Smooth muscle cell of the brain vasculature (primary cell): ENCODE data around the gene PDZD4.
"Not testable (repeated sequence)": the region's sequence is repeated elsewhere in the genome, so short reads cannot be mapped to it uniquely, and the experiment has no call there.

ENCODE experiments used
- DNase-seq: peaks from one replicate; pipeline ENCODE4 v3.0.0-alpha.2; 2012; ENCODE audit warnings: low read depth, low spot score

Gene PDZD4

DNA sequence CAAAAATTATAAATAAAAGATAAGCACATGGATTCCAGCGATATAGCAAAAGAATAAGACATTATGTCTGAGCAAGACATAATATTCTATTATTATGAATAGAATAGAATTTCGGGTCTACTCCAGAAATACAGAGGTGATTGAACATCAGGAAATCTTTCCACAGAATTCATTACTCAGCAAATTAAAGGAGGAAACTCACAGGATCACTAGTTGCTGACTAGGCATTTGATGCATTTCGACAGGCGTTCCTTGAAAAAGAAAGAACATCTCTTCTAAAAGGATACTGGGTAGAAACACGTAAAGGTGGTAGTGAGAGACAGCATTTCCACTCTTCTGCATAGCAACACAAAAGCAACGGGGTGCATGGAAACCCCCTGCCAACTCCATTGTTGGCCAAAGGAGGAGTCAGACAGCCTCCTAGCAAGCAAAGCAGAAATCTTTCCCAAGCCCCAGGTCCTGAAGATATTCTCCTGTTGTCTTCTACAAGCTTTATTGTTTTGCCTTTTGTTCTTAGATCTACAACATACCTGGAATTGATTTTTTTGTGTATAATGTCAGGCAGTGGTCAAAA is 14.3 kb upstream of the PDZD4 start:
- DNase-seq = no peak

DNA sequence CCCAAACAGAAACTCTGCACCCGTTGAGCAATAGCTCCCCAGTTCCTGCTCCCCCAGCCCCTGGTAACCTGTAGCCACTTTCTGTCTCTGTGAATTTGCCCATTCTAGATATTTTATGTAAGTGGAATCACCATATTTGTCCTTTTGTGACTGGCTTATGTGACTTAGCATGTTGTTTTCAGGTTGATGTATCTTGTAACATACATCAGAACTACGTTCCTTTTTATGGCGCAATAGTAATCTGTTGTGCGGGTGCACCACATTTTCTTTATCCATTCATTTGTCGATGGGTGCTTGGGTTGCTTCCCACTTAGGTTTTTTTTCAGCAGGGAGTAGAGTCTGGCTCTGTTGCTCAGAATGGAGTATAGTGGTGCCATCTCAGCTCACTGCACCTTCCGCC is 6.6 kb upstream of the PDZD4 start:
- no peak for DNase-seq

DNA sequence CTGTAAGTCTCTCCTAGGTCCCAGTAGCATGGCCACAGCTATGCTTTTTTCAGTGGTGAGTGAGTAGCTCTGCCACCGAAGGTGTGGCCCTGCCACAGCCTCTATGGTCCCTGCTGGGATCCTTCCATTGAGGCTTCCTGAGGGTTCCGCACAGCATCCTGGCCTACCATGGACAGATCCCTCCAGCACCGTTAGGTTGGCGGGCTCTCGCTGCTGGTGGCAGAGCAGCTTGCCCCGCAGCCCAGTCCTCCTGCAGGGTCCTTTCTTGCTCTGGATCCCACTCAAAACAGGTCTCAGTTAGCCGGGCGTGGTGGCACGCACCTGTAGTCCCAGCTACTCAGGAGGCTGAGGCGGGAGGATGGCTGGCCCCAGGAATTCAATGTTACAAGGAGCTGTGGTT is 2.4 kb upstream of the PDZD4 start:
- no peak for DNase-seq

DNA sequence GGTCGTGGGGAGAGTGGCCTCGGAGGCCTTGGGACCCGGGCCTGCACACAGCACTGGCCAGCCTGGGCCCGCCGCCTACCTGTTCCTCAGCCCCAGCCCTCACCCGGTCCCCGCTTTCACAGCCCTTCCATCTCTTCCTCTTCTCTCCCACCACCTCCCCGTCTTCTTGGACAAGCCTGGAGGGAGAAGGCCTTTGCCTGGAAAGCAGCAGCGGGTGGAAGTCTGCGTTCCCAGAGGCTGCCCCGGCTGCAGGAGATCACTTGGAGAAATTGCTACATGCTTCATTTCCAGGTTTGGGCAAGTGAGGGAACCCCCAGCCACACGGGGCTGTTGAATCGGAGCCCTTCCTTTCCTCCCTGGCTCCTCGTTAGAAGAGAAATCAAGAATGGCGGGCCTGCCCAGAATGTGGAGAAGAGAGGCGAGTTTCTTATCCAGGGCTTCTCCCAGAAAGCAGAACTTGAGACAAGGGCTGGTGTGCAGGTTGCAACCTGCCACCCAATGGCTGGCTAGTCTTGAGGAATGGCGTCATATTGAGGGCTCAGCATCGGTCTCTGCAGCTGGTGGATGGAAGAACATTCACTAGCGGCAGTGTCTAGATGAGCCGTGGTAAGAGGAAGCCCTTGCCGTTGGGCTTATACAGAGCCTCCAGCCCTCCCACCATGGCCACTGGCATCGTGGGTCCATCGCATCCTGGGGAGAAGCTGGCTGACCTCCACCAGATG is 1.2 kb upstream of the PDZD4 start:
- DNase-seq = no peak

DNA sequence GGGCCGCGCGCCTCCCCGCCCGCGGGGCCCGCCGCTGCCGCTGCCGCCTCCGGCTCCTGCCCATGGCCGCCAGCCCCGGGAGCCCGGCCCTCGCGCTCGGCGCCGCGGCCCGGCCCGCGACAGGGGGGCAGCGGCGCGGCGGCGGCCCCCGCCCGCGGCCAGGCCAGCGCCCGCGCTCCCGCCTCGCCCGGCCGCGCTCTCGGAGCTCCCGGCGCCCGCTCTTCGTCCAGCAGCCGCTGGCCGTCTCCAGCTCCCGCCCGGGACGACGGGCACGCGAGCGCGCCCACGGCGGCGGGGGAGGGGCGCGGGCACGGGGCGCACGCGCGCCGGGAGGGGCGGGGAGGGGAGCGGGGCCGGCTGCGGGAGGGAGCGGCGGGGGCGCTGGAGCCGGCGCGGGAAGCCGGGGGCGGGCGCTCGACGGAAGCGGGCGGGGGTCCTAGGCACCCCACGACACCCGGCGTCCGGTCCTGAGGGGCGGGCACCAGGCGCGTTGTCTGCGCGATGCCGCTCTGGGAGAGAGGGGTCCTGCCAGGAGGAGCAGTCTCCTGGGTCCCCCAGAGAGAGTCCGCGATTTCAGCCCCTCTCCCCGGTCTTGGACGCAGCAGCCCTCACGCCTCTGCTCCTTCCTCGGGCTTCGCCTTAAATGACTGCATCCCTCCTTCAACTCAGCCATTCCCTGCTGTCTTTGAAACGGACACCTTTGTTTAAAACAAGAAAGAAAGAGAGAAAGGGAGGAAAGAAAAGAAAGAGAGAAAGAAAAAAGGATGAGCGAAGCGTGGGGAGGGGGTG is 490 bp upstream of the PDZD4 start:
- no peak for DNase-seq

DNA sequence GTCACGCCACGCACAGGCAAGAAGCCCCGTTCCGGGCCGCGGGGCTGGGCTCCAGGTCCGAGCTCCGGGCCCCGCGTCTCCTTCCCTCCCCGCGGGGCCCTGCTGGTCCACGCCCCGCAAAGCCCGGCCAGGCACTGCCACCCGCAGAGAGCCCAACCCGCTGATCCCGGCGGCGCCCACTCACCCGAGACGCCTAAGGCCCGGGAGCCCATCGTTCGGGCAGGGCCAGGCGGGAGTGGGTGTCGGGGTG is 870 bp downstream of the PDZD4 start:
- DNase-seq = no peak

DNA sequence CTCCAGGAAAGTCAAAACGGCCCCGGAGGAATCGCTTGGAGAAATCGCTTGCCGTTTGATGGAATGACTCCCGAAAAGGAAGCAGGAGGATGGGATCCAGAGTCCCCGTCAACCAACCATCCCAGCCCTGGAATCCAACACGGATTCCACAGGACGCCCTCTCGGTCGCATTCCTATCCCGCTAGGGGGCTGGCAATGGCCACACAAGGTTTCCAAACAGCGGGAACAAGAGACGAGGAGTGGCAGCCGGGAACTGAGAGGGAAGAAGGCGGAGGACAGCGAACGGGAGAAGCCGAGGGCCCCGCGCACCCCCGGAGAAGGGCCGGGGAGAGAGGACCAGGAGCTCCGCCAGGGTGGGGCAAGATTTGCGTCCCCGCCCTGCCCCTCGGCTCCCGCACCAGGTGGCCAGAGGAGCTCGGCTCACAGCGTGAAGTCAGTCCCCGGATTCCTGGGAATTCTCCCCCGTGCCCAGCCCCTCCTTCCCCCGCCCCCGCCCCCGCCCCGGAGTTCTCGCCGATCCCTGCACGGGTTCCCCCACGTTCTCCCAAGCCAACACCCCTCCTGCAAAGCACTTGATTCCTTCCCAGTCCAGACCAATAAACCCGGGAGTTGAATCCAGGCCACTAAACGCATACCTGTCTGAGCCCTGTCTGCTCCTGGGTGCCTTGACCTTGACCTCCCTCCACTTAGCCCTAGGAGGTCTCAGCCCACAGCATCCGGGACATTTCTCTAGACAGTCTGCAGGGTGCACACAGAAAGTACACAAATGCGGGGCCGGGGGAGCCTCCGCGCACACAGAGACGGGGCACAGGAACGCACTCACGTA is 1.4 kb downstream of the PDZD4 start:
- no peak for DNase-seq

DNA sequence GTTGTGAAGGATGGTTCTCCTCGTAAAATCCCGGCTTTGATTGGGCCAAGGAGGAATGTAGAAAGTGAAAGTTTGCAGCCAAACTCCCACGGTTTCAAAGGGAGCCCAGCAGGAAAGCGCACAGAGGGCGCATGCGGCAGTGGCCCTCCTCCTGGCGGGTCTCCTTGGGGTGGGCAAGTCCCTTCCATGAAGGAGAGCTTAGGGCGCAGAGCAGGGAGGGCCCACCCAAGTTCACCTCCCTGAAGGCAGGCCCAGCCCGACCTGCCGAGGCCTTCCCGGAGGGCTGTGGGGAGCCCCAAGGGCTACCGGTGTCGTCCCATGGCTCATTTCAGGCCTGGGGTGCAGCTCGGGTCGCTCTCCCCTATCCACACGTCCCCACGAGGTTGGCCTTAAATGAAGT is 2.0 kb downstream of the PDZD4 start:
- DNase-seq = no peak

DNA sequence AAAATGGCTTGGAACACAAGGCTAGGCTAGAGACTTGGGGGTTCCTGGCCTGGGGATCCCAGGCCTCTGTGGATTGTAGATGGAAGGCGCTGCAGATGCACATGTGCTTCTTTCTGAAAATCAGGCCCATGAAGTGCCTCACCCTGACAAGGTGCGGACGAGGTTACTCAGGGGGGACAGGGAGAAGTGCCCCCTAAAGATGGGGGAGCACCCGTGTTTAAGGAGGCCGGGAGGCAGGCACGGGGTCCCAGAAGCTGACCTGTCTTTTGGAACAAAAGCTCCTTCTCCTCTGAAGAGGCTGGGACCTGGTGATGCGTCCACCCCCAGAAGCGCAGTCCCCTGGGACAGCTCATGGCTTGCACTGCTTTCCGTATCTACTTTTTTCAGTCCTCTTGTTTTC is 2.4 kb downstream of the PDZD4 start:
- no peak for DNase-seq

DNA sequence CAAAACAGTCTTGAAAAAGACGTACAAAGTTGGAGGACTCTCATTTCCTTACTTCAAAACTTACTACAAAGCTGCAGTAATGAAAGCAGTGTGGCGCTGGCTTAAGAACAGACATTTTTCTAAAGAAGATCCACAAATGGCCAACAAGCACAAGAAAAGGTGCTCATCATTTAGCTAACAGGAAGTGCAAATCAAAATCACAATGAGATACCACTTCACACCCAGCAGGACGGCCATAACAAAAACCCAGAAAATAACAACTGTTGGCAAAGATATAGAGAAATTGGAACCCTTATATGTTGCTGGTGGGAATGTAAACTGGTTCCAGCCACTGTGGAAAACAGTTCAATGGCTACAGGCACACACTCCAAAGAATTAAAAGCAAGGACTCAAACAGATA is 3.3 kb downstream of the PDZD4 start:
- no peak for DNase-seq

DNA sequence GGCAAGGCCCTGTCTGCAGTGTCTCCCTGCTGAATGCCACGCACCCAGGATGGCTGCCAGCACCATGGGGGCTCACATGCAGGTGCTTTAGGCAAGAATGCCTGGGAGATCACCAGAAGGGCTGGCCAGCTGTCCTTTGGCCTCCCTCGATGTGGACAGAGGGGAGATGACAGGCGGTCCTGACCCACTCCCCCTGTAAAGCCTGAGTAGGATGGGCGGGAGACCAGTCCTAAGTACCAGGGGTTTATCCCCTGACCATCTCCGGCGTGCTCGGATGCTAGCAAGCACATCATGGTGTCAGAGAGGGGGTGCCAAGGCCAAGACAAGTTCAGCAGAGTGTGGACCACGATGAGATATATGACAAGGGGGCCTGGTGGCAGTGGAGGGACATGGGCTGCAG is 5.3 kb downstream of the PDZD4 start:
- no peak for DNase-seq

DNA sequence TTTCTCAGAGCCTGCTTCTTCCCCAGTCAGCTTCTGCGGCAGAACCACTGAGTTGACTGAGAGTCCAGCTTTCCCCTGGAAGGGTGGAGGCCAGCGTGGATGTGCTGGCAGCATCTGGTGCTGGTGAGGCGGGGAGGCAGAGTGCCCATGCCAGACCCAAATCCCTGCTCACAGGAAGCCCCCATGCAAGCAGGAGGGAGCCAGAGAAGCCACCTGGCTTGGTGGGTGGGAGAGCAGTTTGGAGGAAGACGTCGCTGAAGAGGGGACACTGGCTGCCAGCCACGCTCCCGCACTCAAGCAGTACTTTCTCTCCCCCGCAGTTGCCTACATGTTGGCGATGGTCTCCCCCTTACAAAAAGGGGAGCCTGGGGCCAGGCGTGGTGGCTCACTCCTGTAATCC is 6.0 kb downstream of the PDZD4 start:
- no peak for DNase-seq

DNA sequence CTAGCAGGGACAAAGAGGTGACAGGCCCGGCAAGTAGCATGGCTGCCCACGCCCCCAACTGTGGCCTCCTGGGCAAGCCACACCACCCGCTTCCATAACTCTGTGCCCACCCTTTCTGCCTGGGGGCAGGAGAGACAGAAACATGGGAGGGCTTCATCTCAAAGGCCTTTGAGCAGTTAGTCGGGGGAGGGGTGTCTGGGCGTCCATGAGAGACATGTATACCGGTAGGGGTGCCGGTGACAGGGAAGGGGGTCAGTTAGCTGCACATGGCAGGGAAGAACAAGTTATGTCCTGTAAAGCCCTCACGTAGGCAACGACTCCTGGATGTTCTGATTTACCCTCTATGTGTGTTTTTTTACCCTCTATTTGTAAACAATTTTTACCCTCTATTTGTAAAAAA is 9.3 kb downstream of the PDZD4 start:
- DNase-seq = no peak

DNA sequence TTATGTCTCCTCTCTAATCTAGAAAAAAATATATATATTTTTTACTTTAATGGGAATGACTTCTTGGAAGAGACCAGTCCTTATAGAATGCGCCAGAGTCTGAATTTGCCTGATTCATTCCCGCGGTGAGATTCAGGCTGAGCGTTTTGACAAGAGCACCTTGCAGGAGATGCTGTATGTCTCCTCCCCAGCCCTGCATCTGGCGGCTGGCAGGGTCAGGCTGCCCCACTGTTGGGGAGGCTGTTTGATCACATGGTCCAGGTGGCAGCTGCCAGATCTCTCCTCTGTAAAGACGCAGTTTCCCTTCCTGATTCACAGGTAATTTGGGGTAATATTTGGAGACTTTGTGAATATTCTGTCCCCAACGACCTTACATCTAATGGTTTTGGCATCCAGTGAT is 9.7 kb downstream of the PDZD4 start:
- DNase-seq = no peak

DNA sequence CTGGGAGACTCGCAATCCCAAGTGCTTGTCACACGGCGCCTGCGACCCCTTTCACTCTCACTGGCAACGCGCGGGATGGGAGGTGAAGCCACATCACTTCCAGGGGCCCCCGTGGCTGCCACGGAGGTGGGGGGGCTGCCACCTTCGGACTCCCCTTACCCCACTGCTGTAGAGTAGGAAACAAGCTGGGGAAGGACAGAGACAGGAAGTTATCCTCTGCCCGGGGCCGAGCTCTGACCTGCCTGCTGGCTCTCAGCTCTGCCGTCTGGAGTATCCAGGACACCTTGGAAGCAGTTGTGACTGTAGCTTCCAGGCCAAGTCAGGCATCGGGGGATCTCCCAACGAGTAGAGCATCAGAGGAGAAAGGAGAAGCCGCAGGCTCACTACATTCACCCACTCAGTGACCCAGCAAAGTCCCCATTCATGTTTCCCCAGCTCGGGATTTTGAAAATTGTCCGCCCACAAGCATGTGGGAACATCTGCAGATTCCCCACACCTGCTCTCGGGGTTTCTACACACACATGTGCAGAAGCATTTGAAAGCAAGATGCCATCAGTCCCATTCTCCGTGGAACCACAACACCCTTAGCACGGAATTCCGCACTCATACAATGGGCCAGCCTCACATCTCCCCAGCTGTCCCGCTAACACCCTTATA is 10.8 kb downstream of the PDZD4 start:
- DNase-seq = no peak

DNA sequence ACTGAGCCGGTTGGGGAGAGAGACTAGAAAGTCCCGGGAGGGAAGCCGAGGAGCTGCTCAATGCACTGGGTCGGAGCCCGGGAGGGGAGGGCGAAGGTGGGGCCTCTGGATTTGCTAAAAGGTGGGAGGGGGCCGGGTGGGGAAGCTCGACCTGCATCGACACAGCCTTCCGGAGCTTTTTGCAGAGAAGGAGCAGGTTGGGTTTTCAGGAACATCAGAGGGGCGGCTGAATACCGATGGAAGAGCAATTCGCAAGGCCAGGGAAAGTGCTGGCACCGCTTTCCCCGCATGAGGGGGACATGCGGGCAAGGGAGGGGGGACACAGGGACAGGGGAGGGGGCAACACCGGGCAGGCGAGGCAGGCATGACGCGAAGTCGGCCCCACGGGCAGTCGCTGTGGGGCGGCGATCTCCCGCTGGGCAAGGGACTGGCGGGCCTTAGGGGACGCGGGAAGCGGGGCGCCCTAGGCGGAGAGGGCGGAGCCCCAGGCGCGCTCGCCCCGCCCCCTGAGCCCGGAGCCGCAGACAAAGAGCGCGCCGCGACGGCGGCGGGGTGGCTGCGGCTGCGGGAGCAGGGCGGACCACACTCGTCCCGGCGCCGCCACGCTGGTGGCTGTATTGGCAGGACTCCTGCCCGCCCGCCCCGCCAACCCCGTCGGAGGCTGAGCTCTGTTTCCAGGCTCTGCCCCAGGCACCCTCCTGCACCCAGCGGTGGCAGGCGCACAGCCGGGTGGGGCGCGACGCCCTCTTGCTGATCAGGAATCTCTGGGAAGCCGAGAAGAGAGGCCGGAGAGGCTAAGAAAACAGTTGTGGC is 11.6 kb downstream of the PDZD4 start:
- DNase-seq = no peak

DNA sequence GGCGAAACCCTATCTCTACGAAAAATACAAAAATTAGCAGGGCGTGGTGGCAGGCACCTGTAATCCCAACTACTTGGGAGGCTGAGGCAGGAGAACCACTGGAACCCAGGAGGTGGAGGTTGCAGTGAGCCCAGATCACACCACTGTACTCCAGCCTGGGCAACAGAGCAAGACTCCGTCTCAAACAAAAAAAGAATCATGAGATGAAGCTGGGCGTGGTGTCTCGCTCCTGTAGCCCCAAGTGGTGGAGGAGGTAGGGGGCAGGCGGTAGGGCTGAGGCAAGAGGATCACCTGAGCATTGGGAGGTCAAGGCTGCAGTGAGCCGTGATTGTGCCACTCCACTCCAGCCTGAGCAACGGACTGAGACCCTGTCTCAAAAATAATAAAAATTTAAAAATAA is 12.3 kb downstream of the PDZD4 start:
- DNase-seq = not testable (repeated sequence)

DNA sequence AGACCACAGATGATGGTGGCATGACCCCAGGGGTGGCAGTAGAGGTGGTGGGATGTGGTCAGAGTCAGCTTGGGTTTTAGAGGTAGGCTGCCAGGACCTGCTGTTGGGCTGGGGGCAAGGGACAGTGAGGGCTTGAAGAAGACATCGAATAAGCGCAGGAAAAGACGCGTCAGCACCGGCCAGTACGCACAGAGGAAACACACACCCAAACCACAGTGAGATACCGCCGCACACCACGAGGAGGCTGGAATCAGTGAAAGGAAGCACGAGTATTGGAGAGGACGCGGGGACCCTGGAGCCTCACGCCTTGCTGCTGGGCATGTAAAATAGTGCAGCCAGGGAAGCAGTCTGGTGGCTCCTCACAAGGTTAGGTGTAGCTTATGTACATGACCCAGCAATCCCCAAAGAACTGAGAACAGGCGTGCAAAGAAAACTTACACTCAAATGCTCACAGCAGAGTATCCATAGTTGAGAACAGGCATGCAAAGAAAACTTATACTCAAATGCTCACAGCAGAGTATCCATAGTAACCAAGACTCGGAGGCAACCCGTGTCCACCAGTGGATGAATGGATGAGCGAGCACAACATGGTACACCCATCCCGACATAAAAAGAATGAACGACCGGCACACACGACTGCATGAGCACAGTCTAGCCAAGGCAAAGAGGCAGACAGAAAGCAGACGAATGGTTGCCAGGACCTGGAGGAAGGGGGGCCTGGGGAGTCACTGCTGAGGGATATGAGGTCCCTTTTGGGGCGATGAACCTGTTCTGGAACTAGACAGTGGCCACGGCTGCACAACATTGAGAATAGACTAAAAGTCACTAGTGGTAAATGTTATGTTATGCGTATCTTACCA is 13.3 kb downstream of the PDZD4 start:
- DNase-seq = no peak

DNA sequence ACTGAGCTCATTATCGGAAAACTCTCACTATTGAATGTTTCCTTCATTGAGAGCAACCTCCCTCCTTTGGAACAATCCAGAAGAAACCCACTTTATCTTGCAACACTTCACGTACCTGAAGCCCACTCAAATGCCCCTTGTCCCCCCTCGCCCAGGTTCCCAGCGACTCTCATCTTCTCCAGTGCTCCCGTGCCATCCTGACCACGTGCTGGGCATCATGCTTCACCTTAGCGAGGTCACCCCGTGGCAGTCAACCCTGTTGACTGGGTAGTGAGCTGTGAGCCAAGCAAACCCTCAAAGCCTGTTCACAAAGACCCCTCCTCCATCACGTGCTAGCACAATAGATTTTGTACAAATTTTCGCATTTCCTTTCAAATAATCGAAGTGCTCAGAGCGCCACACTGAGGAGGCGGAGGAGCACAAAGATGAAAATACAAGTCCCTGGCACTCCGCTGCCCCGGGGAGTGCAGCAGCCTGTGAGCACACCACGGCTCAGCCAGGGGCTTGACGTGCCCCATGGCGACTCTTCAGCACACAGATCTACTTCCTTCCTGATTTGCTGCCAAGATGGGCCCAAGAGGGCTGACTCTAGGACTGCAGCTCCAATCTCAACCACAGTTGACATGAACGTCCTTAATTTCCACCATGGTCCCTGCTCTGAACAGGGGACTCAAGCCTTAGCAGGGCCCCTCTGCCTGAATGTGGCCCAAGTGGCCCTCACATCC is 15.6 kb downstream of the PDZD4 start:
- no peak for DNase-seq
